Suprapubic skin (tissue), 3 donors: Measurements from ENCODE around the gene ARSG.

Experiments
- CTCF ChIP-seq, 2 donors: fragments of 200-600 bp in 1 of 2; fragments of 450-650 bp in 1 of 2; sonication (generic) in 1 of 2; IDR thresholded peaks; one replicate each; pipeline ENCODE4 v1.5.1; 2016 to 2019; ENCODE audit warnings: antibody characterized with exemption in 2 of 2, mild to moderate bottlenecking in 1 of 2, moderate library complexity in 1 of 2
- POLR2AphosphoS5 ChIP-seq, 3 donors: sonication (generic); formaldehyde crosslinking; IDR thresholded peaks; one replicate each; pipeline ENCODE4 v1.6.1; 2017; ENCODE audit warnings: antibody characterized with exemption in 3 of 3

DNA sequence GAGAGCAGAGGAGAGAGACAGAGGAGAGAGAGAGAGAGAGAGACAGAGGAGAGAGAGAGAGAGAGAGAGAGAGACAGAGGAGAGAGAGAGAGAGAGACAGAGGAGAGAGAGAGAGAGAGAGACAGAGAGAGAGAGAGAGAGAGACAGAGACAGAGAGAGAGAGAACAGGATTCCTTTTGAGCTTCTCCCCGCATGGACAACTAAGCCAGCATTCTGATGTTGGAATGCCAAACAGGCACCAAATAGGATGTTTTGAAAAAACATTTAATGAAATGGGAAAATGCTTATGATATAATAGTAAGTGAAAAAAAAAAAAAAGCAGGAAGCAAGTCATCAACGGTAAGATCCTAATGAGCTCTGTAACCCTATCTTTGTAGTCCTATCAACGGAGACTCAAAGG, 60.7 kb downstream of the ARSG start:
- no peak for TF ChIP-seq POLR2AphosphoS5 (IDR thresholded peaks at IDR 0.05)
- no peak for TF ChIP-seq CTCF (IDR thresholded peaks at IDR 0.05)
